Mesodermal cell (in vitro differentiated cells): Measurements from ENCODE around the gene FBXO9.
"Not testable (repeated sequence)": the region's sequence is repeated elsewhere in the genome, so short reads cannot be mapped to it uniquely, and the experiment has no call there.

Source experiments
- H3K27ac ChIP-seq: 2 replicates; pipeline ENCODE4 v1.7.0; 2013; ENCODE audit warnings: mild to moderate bottlenecking, low read depth, low read length, moderate library complexity; ENCODE audit not compliant: severe bottlenecking
- H3K36me3 ChIP-seq: 2 replicates; pipeline ENCODE4 v1.7.1; 2013; ENCODE audit warnings: mild to moderate bottlenecking, low read length, moderate library complexity; ENCODE audit not compliant: control insufficient read depth, insufficient read depth
- H3K4me1 ChIP-seq: one replicate; pipeline ENCODE4 v1.7.1; 2013; ENCODE audit warnings: mild to moderate bottlenecking, low read length; ENCODE audit not compliant: insufficient read depth, control insufficient read depth, poor library complexity, severe bottlenecking
- H3K4me3 ChIP-seq: 2 replicates; pipeline ENCODE4 v1.7.0; 2013; ENCODE audit warnings: low read length, control low read depth, mild to moderate bottlenecking; ENCODE audit not compliant: insufficient read depth, poor library complexity, severe bottlenecking; ENCODE audit errors: extremely low read depth
- H3K9me3 ChIP-seq: 2 replicates; pipeline ENCODE4 v1.7.1; 2013; ENCODE audit warnings: mild to moderate bottlenecking, low read length, moderate library complexity; ENCODE audit not compliant: control insufficient read depth
- WGBS, 2 experiments: methylation state at CpG; one replicate each; pipeline ENCODE4 v1.1.5; 2013; ENCODE audit warnings: missing lambda C conversion rate in 2 of 2; ENCODE audit not compliant: insufficient coverage in 2 of 2; 5-methylcytosine and 5-hydroxymethylcytosine counted together

Gene FBXO9

DNA sequence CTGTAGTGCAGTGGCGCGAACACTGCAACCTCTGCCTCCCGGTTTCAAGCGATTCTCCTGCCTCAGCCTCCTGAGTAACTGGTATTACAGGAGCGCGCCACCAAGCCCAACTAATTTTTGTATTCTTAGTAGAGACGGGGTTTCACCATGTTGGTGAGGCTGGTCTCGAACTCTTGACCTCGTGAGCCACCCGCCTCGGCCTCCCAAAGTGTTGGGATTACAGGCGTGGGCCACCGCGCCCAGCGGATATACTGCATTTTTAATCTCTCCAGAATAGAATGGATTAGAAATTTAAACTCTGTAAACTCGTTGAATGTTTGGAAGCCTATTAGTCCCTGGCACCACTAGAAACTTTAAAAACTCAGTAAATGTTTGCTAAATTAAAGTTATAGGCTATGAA lies 949 bp upstream of the FBXO9 start:
- H3K27ac ChIP-seq, H3K4me3 ChIP-seq, H3K4me1 ChIP-seq, H3K36me3 ChIP-seq, H3K9me3 ChIP-seq: not testable (repeated sequence)
- 97 to 99% methylated on average over 7 to 13 of the region's 16 CpGs for WGBS, 2 experiments

DNA sequence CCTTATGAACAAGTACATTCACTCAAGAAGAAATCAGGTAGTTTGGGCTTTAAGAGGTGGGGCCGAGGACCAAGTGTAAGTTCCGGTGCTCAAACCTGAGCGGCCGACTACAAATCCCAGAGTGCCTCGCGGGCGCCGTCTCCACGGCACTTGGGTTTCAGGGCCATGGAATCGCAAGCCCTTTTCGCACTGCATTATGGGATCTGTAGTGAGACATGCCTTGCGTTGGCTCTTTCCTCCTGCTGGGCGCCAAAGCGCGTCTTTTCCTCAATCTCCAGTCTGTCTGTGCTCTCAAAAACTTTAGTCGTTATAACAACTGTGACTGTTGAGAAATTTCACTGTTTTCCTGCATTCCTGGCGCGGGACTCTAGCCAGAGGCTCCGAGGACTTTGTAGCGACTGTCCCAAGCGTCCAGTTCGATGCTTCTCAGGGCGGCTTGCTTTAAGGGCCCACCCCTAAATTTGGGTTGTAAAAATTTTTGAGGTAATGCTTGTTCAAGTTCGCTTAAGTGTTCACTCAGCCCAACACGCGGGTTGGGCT lies 408 bp upstream of the FBXO9 start:
- peak overlapping the region; percentile 74 for H3K4me3 ChIP-seq
- peak overlapping the region; percentile 23 for H3K27ac ChIP-seq
- no peaks in the 10 kb centered on the region for H3K36me3 ChIP-seq
- H3K4me1 ChIP-seq, result no peaks in the 10 kb centered on the region
- H3K9me3 ChIP-seq, result no peaks in the 10 kb centered on the region
- WGBS, 2 experiments, result 0% methylated on average over 18 to 26 of the region's 26 CpGs

DNA sequence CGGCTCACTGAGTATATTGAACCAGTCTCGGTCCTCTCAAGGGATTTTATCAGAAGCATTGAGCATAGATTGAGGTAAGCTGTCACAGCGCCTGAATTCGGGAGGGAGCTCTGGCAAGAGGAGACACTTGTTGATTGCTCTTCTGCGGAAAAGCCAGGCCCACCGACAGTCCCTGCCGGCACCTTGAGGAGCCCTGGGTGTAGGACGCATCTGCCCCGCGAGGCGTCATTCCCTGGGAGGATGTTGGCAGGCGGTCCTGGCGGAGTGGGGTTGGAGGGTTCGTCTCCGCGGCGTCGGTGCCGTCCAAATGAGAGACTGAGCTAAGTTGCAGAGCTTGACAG lies 843 bp downstream of the FBXO9 start:
- peak overlapping the region; percentile 74 for H3K4me3 ChIP-seq
- WGBS, 2 experiments, result 1 to 6% methylated on average over 19 of the region's 19 CpGs
- H3K9me3 ChIP-seq, result no peaks in the 10 kb centered on the region
- H3K36me3 ChIP-seq, result peaks cover 3% of the 10 kb centered on the region
- H3K4me1 ChIP-seq, result no peaks in the 10 kb centered on the region
- no peak overlapping the region for H3K27ac ChIP-seq

DNA sequence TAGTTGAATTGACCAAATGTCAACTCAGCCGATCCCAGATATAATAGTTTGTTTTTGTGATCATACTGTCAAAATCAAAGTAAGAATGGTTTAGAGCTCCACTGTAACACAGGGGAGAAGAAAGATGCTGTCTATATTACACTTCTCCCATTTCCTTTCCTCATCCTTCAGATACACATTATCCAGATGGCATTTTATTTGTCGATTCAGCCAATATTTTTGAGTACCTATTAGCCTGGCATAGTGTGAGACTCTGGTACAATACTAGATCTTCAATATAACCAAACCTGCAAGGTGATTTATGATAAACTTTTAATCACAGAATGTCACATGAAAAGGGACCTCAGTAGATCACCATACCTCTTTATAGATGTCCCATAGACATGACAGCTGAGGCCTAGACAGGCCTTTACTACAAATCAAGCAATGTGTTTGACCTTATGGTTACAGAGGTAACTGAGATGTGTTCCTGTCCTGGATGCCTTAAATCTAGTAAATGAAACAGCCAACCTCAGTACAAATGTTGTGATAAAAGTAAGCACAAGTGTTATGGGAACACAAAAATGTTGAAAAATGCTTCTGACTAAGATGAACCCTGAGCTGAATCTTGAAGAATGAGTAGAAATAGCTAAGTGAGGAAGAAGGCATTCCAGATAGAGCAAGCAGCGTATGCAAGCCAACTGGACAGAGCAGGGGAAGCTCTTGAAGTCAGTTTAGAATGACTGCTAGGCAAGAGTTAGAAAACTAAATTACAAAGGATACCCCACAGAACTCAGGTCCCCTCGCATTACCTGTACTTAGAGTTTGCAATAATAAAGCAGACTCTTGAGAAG lies 1.9 kb downstream of the FBXO9 start:
- H3K36me3 ChIP-seq, result peaks cover 3% of the 10 kb centered on the region
- no peak overlapping the region for H3K27ac ChIP-seq
- no peaks in the 10 kb centered on the region for H3K9me3 ChIP-seq
- no peaks in the 10 kb centered on the region for H3K4me1 ChIP-seq
- H3K4me3 ChIP-seq, result no peak overlapping the region
- 71% methylated on average over 1 of the region's 4 CpGs; no CpG with 5 or more reads in 1 of the 2 experiments for WGBS, 2 experiments

DNA sequence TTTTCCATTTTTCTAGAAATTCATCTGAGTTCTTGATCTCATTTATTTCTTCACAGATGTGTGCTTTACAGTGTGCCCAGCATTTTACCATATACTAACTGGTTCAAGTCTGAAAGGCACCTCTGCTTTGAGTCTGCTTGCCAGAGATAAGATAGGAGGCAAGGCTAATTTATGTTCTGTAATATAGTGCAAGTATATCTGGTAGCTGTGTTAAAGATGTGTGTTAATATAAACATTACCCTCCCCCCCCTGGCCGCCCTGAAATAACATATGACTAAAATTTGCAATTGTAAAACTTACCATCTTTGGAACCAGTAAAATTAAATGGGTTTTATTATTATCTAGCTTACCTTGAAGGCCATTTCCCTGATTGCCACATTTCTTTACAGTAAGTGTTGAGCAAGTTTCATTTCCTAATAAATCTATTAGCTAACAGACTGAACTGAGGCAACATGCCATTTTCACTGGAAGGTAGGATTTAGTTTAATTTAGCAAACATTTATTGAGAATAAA lies 2.7 kb downstream of the FBXO9 start:
- Histone ChIP-seq H3K4me1 (no peaks in the 10 kb centered on the region), H3K27ac (no peak overlapping the region), H3K9me3 (no peaks in the 10 kb centered on the region), H3K36me3 (peaks cover 3% of the 10 kb centered on the region), H3K4me3 (no peak overlapping the region)
- WGBS, 2 experiments, result no CpG with 5 or more reads among the region's 1 CpG

DNA sequence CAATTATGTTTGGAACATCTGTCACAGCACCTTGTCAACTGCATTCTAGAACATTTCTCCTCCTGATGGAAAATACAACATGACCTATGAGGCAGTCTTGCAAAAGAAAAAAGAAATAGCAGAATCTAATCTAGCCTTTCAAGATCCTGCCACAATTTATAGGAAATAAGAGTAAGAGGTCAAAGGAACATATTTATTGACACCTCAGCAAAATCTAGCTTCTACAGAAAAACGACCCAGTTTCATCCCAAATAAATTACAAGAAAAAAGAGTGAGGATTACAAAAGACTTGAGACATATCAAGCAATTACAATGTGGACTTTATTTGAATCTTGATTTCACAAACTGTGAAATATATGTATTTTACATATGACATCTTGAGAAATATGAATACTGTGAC lies 4.2 kb downstream of the FBXO9 start:
- H3K4me1 ChIP-seq, result no peaks in the 10 kb centered on the region
- H3K36me3 ChIP-seq, result peaks cover 9% of the 10 kb centered on the region
- WGBS, 2 experiments, result no CpG with 5 or more reads among the region's 1 CpG
- no peak overlapping the region for H3K4me3 ChIP-seq
- H3K9me3 ChIP-seq, result no peaks in the 10 kb centered on the region
- H3K27ac ChIP-seq, result no peak overlapping the region

DNA sequence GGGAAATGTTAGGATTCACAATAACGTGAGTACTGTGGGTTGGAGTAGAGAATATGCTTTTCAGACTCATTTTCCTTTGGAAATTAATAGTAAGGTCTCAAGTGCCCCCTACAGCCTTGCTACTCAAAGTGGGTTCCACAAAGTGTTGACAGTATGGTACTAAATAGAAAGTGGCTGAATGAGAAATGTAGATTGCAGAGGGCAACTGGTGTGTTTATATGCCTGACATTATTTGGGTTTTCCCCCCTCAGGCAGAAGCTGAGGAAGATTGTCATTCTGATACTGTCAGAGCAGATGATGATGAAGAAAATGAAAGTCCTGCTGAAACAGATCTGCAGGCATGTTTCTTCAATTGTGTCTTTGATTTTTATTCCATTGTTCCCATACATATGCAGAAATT lies 5.6 kb downstream of the FBXO9 start:
- no peaks in the 10 kb centered on the region for H3K9me3 ChIP-seq
- H3K4me3 ChIP-seq, result no peak overlapping the region
- WGBS, 2 experiments, result no CpG with 5 or more reads among the region's 1 CpG
- H3K36me3 ChIP-seq, result peaks cover 14% of the 10 kb centered on the region
- H3K27ac ChIP-seq, result no peak overlapping the region
- H3K4me1 ChIP-seq, result no peaks in the 10 kb centered on the region

DNA sequence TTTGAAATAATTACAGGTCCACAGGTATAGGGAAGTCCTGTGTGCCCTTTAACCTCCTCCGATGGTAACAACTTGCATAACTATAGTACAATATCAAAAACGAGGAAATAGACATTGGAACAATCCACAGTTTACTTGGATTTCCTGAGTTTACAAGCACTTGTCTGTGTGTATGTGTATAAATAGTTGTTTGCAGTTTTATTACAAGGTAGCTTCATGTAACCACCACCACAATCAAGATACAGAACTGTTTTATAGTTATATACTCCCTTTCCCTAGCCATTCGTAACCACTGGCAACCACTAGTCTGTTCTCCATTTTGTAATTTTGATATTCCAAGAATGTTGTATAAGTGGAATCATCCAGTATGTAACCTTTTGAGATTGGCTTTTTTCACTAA lies 9.1 kb downstream of the FBXO9 start:
- H3K27ac ChIP-seq, result no peak overlapping the region
- peaks cover 34% of the 10 kb centered on the region for H3K36me3 ChIP-seq
- no CpG with 5 or more reads among the region's 3 CpGs for WGBS, 2 experiments

DNA sequence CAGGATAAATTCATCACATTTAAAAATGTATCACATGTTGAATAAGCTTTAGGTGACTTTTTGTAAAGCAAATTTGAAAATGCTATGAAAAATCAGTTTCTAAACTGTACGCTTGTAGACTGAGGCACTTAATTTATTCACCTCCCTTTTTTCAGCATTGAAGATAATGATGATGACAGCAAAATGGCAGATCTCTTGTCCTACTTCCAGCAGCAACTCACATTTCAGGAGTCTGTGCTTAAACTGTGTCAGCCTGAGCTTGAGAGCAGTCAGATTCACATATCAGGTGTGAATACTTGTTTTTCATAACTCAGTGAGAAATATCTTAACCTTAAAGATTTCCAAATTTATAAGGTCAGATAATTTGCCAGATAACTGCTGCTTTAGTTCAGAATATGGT lies 15.6 kb downstream of the FBXO9 start:
- Histone ChIP-seq H3K4me1 (no peaks in the 10 kb centered on the region), H3K27ac (no peak overlapping the region), H3K36me3 (peaks cover 62% of the 10 kb centered on the region), H3K4me3 (no peak overlapping the region), H3K9me3 (no peaks in the 10 kb centered on the region)
- WGBS, 2 experiments, result 100% methylated on average over 1 of the region's 1 CpG; no CpG with 5 or more reads in 1 of the 2 experiments

More for the DNA sequence above, 9.1 kb downstream of the FBXO9 start:
- H3K9me3 ChIP-seq, result no peaks in the 10 kb centered on the region
- H3K4me3 ChIP-seq, result no peak overlapping the region
- no peaks in the 10 kb centered on the region for H3K4me1 ChIP-seq

DNA sequence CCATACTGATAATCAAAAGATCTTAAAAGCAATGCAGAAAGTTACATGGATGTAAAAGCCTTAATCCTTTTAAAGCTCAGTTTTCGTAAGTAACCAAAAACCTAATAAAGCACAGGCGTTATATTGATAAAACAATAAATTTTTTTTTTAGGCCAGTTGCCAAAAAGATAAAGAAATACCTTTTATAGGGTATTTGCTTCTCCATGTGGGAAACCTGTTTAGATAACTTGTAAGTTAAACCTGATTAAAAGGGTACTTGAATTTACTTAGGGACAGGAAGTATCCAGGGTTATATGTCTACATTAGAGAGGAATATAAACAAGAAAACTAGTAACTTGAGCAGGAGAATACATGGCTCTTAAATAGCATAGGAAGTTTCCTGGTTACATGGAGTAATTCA lies 21.1 kb downstream of the FBXO9 start:
- Histone ChIP-seq H3K4me3 (no peak overlapping the region), H3K27ac (no peak overlapping the region), H3K4me1 (no peaks in the 10 kb centered on the region), H3K36me3 (peaks cover 64% of the 10 kb centered on the region), H3K9me3 (no peaks in the 10 kb centered on the region)
- WGBS, 2 experiments, result no CpG with 5 or more reads among the region's 2 CpGs

DNA sequence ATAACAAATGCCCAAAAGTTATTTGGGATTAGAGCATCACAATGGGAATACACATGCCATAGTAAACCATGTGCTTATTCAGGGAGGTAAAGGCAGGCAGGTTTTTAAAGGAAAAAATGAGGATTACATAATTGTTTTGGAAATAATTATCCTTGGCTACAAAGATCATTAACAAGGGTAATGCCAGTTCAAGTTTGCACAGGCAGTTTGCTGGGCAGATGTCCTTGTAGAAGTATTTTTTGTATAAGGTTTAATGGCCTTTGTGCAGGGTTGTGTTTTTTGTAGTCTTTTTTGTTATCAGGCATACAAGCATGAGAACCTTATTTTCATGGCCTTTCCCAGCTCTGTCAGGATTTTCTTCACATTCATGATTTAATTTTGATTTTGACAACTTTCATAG lies 24.7 kb downstream of the FBXO9 start:
- Histone ChIP-seq H3K27ac (no peak overlapping the region), H3K4me1 (no peaks in the 10 kb centered on the region), H3K36me3 (peaks cover 66% of the 10 kb centered on the region), H3K9me3 (no peaks in the 10 kb centered on the region), H3K4me3 (no peak overlapping the region)
